Adipocyte (in vitro differentiated cells): ENCODE results near the gene NEURL1.
A peak's percentile ranks its signal among the peaks of the same experiment; 100 is the strongest.

Source experiments
- DNase-seq: peaks from one replicate; pipeline ENCODE4 v3.0.0-alpha.2; 2015; ENCODE audit warnings: low read depth
- H3K27me3 ChIP-seq: replicated peaks from 2 replicates; pipeline ENCODE4 v1.7.0; 2013; ENCODE audit warnings: mild to moderate bottlenecking, low read length, moderate library complexity; ENCODE audit not compliant: control insufficient read depth, insufficient read depth
- H3K36me3 ChIP-seq: 2 replicates; pipeline ENCODE4 v1.7.0; 2013; ENCODE audit warnings: low read length, mild to moderate bottlenecking, moderate library complexity; ENCODE audit not compliant: control insufficient read depth, insufficient read depth, severe bottlenecking
- H3K4me1 ChIP-seq: 2 replicates; pipeline ENCODE4 v1.7.0; 2013; ENCODE audit warnings: mild to moderate bottlenecking, low read length, moderate library complexity; ENCODE audit not compliant: control insufficient read depth, insufficient read depth
- H3K4me3 ChIP-seq: 2 replicates; pipeline ENCODE4 v1.7.0; 2013; ENCODE audit warnings: mild to moderate bottlenecking, low read length, moderate library complexity
- H3K9ac ChIP-seq: 2 replicates; pipeline ENCODE4 v1.7.0; 2013; ENCODE audit warnings: mild to moderate bottlenecking, low read length, moderate library complexity
- H3K9me3 ChIP-seq: 2 replicates; pipeline ENCODE4 v1.7.0; 2013; ENCODE audit warnings: mild to moderate bottlenecking, low read length, moderate library complexity; ENCODE audit not compliant: control insufficient read depth

The NEURL1 gene

DNA sequence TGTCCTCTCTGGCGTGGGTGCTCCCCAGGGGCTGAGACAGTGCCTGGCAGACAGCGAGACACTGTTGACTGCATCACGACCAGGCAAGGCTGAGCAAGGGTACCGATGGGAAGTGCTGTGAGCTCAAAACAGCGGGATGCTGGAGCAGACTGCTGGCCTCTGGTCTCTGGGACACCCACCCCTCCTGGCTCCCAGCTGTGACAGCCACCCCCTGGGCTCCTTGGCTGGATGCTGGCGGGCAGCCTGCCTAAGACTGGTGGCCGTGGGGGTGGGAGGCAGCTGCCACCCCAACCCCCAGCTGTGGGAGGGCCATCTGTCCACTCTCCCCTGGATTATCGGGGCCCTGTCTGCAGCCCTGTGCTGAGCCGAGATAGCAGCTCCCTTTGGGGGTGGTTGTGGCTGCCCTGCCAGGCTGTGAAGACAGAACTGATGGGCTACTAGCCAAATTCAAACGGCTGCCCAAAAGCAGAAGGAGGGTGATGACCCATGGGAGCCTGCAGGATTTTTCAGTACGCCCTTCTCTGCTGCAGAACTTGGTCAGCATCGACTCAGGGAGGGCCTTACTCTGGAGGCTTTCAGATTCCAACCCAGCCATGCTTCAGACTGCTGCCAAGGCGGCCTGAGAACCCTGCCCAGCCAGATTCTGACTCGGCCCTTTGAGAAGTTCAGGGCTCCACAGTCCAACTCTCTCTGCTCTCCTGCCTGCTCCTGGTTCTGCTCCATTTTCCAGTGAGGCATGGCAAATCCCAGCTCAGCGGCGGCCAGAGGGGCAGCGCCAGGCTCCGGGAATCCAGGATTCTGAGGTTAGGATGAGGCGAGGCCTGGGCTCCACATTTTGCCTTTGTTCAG is 125.3 kb downstream of the NEURL1 start:
- Histone ChIP-seq H3K4me3 (no peak overlapping the region), H3K4me1 (peaks cover 82% of the 10 kb centered on the region), H3K27me3 (no peaks in the 10 kb centered on the region), H3K9me3 (no peaks in the 10 kb centered on the region), H3K36me3 (peaks cover 59% of the 10 kb centered on the region), H3K9ac (peak overlapping the region; percentile 80)
- peak; percentile 52 for DNase-seq

DNA sequence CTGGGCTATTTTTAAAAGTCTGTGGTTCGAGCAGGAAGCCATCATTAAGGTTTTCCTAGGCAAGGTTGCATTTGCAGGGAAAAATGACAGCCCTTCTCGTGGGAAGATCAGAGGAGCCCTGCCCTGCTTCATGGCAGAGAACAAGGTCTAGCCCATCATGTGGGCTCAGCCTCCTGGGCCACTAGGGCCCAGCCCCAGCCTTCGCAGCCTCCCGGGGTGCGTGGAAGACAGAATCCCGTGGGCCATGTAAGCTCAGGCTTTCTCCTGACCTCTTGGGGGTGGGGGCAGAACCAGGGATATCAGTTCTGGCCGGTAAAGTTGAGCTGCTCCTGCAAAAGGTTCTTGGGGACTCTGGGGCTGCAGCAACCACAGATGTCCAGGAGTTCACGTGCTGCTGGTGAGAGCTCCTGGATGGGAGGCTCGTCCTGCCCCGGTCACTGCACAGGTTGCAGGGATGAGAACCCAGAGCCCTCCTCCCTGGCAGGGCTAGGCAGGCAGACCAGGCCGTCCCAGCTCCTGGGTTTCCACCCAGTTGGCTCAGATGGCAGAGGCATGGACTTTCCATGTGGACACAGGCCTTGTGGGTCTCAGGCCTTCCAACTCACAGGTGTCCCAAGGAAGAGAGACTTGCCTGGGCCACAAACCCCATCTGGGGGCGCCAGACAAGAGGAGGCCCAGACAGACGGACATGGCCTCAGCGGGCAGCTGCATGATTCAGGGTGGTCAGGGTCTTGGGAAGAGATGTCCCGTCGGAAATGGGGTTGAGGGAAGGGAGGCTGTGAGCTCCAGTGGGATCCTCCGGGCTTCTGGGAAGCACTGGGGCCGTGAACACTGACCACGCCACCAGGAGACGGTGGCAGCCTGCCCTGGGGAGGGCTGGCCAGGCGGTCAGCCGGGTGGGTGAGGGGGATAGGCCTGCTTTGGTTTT is 126.2 kb downstream of the NEURL1 start:
- no peak for DNase-seq

DNA sequence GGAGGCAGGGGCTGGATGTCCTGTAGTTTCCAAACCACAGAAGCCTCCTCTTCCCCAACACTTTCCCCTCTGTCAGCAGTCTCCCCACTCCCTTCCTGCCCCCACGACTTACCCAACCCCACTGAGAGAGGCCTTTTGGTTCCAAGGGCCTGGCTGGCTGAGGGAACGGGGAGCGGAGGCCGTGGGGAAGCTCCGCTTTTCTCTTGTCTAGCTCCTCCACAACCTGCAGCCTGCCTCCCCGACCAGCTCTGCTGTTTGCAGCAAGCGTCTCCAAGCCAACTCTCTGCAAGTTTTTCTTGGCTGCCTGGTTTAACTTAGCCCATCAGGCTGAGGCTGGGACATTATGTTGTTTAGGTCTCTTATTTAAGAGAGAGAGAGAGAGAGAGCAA is 126.8 kb downstream of the NEURL1 start:
- Histone ChIP-seq H3K9ac (peak overlapping the region; percentile 80), H3K36me3 (peaks cover 62% of the 10 kb centered on the region), H3K4me3 (peak overlapping the region; percentile 14), H3K9me3 (no peaks in the 10 kb centered on the region), H3K27me3 (no peaks in the 10 kb centered on the region), H3K4me1 (peaks cover 68% of the 10 kb centered on the region)
- no peak for DNase-seq

More for the DNA sequence above, 126.2 kb downstream of the NEURL1 start:
- Histone ChIP-seq H3K27me3 (no peaks in the 10 kb centered on the region), H3K9me3 (no peaks in the 10 kb centered on the region), H3K36me3 (peaks cover 61% of the 10 kb centered on the region), H3K4me1 (peaks cover 75% of the 10 kb centered on the region), H3K4me3 (peak overlapping the region; percentile 52), H3K9ac (peak overlapping the region; percentile 80)

DNA sequence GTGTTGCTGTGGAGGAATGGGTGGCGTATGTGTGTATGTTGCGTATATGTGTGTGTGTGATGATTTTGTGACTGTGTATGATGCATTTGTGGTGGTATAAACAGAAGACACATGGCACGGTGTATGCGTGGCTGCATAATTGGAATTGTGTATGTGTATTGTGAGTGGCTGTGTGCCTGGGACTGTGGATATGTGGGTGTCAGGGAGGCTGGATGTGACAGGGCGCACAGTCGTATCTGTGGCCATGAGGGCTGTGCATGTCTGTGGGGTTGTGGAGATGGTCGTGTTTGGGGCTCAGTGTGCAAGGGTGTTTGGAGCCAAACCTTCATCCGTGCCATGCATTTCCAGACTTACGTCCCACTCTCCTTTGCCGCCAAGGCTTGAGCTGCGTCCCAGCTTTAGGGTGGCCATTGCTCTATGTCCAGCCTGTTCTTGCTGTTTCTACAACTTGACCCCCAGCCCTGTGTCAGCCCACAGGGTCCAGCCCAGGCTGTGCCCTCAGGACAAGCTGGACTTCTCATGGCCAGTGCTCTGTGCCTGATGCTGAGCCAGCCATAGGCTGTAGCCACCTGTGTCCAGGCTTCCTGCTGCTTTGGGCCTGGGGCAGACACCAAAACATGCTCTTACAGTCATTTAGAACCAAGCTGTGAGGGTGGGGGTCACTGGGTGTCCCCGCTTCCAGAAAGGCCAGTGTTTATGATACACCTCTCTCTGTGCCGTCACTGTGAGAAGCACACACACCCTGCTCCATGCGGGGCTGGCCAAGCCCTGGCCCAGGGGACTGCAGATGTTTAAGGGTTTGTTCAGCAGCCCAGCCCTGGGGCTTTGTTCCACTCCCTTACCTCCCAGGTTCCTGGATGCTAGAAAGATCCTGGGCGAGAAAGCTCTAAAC is 127.6 kb downstream of the NEURL1 start:
- no peaks in the 10 kb centered on the region for H3K9me3 ChIP-seq
- H3K4me3 ChIP-seq = peak overlapping the region; percentile 14
- peaks cover 67% of the 10 kb centered on the region for H3K4me1 ChIP-seq
- no peaks in the 10 kb centered on the region for H3K27me3 ChIP-seq
- peak overlapping the region; percentile 80 for H3K9ac ChIP-seq
- no peak for DNase-seq
- peaks cover 67% of the 10 kb centered on the region for H3K36me3 ChIP-seq

DNA sequence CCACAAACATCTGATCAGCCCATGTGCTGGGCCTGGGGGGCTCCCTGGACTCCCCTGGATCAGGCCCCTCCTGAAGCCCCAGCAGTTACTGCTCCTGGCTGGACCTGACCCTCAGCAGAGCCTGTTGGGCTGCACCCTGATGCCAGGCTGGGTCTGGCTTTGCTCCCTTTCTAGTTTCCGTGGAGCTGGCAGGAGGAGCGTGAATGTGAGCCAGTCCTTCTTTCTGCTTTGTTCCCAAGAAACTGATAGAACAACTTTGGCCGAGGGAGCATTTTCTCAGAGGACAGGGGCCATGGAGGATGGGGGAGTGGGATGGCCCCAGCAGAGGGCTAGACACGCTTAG is 128.2 kb downstream of the NEURL1 start:
- no peaks in the 10 kb centered on the region for H3K9me3 ChIP-seq
- no peaks in the 10 kb centered on the region for H3K27me3 ChIP-seq
- H3K9ac ChIP-seq = peak overlapping the region; percentile 80
- H3K4me1 ChIP-seq = peaks cover 63% of the 10 kb centered on the region
- peaks cover 72% of the 10 kb centered on the region for H3K36me3 ChIP-seq
- DNase-seq = no peak
- no peak overlapping the region for H3K4me3 ChIP-seq

DNA sequence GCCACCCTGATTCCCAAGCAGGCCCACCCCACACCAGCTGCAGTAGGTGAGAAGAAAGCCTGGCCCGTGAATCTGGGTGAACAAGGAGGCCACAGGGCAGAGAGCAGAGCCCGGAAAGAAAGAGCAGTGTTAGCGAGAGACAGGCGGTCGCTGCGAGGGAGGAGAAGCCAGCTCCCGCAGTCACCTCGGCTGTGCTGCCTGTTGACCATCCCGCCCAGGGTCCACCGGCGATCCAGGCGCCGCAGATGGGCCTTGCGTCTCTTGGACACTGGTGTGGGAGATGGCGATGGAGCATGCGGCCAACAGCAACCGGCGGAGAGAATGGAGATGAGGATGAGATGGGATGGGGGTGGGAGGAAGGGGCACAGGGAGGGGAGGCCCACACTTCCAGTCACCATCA is 128.8 kb downstream of the NEURL1 start:
- Histone ChIP-seq H3K27me3 (no peaks in the 10 kb centered on the region), H3K9ac (peak overlapping the region; percentile 80), H3K4me1 (peaks cover 58% of the 10 kb centered on the region), H3K9me3 (no peaks in the 10 kb centered on the region), H3K36me3 (peaks cover 77% of the 10 kb centered on the region), H3K4me3 (no peak overlapping the region)
- DNase-seq = no peak

DNA sequence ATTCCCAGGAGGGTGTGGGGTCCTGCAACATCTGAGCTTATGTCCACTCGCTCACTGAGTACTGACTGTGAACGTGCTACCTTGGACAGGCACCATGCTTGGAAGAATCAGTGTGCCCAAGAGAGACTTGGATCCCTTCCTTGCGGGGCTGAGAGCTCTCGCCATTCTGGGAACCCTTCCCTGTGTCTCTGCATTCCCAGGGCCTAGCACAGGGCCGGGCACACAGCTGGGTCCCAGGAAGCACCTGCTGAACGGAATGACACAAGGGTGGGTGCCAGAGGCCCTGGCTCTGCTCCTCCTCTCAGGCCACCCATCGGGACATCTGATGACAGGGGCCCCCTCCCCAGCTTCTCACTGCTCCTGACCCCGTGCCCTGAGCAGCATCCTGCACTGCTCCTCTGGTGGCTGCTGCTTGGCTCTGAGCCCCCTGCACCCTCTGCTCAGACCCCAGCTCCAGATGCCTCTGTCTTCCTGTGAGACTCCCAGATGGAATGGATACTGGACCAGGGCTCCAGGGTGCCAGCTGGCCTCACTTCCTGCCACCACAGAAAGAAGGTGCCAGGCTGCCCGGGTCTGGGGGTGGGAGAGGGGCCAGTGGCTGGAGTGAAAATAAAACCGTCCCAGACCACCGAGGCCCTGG is 129.6 kb downstream of the NEURL1 start:
- no peaks in the 10 kb centered on the region for H3K9me3 ChIP-seq
- no peak for DNase-seq
- no peak overlapping the region for H3K9ac ChIP-seq
- no peak overlapping the region for H3K4me3 ChIP-seq
- H3K36me3 ChIP-seq = peaks cover 80% of the 10 kb centered on the region
- H3K4me1 ChIP-seq = peaks cover 50% of the 10 kb centered on the region
- no peaks in the 10 kb centered on the region for H3K27me3 ChIP-seq

DNA sequence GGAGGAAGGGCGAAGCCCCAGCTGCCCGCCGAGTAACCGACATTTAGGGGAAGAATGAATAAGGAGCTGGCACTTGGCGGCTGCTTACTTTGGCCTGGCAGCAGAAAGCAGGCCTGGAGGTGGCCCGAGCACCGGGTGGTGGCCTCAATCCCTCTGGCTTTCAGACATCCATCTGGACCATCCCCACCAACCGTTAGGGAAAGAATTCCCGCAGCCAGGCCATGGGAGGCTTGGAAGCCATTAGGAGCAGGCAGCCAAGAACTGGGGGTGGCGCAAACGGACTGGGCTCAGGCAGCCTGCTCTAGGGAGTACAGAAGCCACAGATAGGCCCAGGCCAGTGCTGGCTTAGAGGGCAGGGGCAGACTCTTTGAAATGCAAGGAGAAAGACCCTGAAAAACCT is 132.7 kb downstream of the NEURL1 start:
- no peak for DNase-seq
- Histone ChIP-seq H3K4me1 (peaks cover 19% of the 10 kb centered on the region), H3K27me3 (no peaks in the 10 kb centered on the region), H3K9me3 (no peaks in the 10 kb centered on the region), H3K36me3 (peaks cover 98% of the 10 kb centered on the region), H3K9ac (no peak overlapping the region), H3K4me3 (no peak overlapping the region)

DNA sequence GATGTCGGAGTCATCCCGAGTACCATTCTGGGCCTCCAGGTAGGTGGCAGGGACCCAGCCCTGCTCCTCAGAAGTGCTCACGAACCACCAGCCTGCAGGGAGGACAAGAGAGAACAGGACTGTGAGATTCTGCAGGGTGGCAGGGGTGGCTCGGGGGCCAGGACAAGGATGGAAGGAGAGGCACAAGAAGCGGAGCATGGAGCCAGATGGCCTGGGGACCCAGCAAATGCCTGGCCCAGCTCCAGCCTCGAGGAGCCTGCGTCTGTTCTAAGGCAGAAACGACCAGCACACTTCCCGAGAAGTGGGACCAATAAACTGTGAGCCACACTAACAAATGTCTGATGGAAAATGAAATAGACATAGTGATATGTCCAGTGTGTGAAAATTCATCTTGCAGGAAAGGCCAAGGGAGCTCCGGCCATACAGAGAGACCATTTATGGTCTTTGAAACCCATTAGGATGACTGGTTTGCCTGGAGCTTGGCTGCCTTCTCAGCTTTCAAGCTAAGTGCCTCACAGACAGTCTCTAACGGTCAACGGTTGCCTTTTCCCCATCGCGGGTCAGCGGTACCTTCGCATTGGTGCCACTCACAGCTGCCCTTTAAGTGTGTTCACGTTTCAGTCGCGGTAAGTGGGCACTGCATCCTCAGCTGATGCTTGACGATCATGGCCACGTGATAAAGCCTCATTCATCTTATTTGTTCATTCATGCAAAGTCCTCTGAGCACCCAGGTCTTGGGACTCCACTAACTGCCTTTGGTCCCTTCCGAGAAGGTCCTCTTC is 133.8 kb downstream of the NEURL1 start:
- Histone ChIP-seq H3K36me3 (peaks cover 98% of the 10 kb centered on the region), H3K4me3 (no peak overlapping the region), H3K9me3 (no peaks in the 10 kb centered on the region), H3K4me1 (peaks cover 8% of the 10 kb centered on the region), H3K9ac (no peak overlapping the region), H3K27me3 (no peaks in the 10 kb centered on the region)
- DNase-seq = no peak

DNA sequence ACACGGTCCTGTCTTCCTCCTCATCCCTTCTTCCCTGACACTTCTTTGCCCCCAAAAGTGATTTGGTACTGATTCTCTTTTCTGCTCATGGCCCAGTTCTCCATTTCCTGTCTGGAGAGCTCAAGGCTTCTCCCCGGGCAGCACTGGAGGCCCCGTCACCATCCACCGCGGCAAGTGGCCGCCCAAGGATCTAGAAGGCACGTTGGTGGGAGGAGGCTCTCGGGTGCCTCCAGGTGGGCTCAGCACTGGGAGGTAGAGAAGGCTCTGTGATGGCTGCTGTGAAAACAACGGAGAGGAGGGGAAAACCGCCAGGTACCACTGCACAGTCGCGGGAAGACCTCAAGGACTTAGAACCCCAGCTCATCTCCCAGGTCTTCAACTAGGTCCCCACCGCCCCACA is 134.4 kb downstream of the NEURL1 start:
- H3K4me3 ChIP-seq = no peak overlapping the region
- H3K27me3 ChIP-seq = no peaks in the 10 kb centered on the region
- H3K9ac ChIP-seq = no peak overlapping the region
- H3K36me3 ChIP-seq = peaks cover 95% of the 10 kb centered on the region
- no peak for DNase-seq
- H3K9me3 ChIP-seq = no peaks in the 10 kb centered on the region
- H3K4me1 ChIP-seq = peaks cover 7% of the 10 kb centered on the region
